ENCODE results near the gene FAM118A.

The FAM118A gene

GRCh38 chr22:45262931-45263462, 46.7 kb upstream of the FAM118A start:
- H3K4me3 ChIP-seq (ENCODE audit: low read length): peak overlapping the region; percentile 44

GRCh38 chr22:45263463-45264269, 46.1 kb upstream of the FAM118A start:
- TF ChIP-seq EZH2phosphoT487 (IDR thresholded peaks at IDR 0.05; ENCODE audit: low read depth) (no peak), CTCF (IDR thresholded peaks at IDR 0.05; ENCODE audit: low read depth, low read length) (peak; percentile 67)
- no peak overlapping the region for H3K27ac ChIP-seq (ENCODE audit: low read length)
- peak overlapping the region; percentile 44 for H3K4me3 ChIP-seq (ENCODE audit: low read length)
- H3K27me3 ChIP-seq (ENCODE audit: low read depth, low read length): peaks cover 75% of the 10 kb centered on the region
- peaks cover 12% of the 10 kb centered on the region for H4K20me1 ChIP-seq (ENCODE audit: insufficient read depth, low read length)
- H3K4me1 ChIP-seq (ENCODE audit: low read length): peaks cover 31% of the 10 kb centered on the region
- peak overlapping the region; percentile 69 for H3K4me2 ChIP-seq (ENCODE audit: low read length)
- H3K36me3 ChIP-seq (replicated peaks; ENCODE audit: low read depth, low read length): no peaks in the 10 kb centered on the region
- H3K79me2 ChIP-seq (ENCODE audit: low read length): no peaks in the 10 kb centered on the region
- H3K9ac ChIP-seq (ENCODE audit: low read length): no peak overlapping the region
- no peaks in the 10 kb centered on the region for H3K9me3 ChIP-seq (ENCODE audit: insufficient read depth, low read length)
- no peak overlapping the region for H2AFZ ChIP-seq (ENCODE audit: low read depth, low read length)

More at GRCh38 chr22:45262931-45263462, 46.7 kb upstream of the FAM118A start:
- Histone ChIP-seq H3K4me2 (ENCODE audit: low read length) (peak overlapping the region; percentile 69), H3K4me1 (ENCODE audit: low read length) (peaks cover 30% of the 10 kb centered on the region), H3K36me3 (replicated peaks; ENCODE audit: low read depth, low read length) (no peaks in the 10 kb centered on the region), H4K20me1 (ENCODE audit: insufficient read depth, low read length) (peaks cover 12% of the 10 kb centered on the region), H3K9ac (ENCODE audit: low read length) (no peak overlapping the region), H3K27ac (ENCODE audit: low read length) (no peak overlapping the region), H3K27me3 (ENCODE audit: low read depth, low read length) (peaks cover 78% of the 10 kb centered on the region), H3K9me3 (ENCODE audit: insufficient read depth, low read length) (no peaks in the 10 kb centered on the region), H3K79me2 (ENCODE audit: low read length) (no peaks in the 10 kb centered on the region), H2AFZ (ENCODE audit: low read depth, low read length) (no peak overlapping the region)
- TF ChIP-seq EZH2phosphoT487 (IDR thresholded peaks at IDR 0.05; ENCODE audit: low read depth) (no peak), CTCF (IDR thresholded peaks at IDR 0.05; ENCODE audit: low read depth, low read length) (no peak)

- no peaks in the 10 kb centered on the region for H3K36me3 ChIP-seq (replicated peaks; ENCODE audit: low read depth, low read length)
- H4K20me1 ChIP-seq (ENCODE audit: insufficient read depth, low read length): peaks cover 12% of the 10 kb centered on the region
Observed at GRCh38 chr22:45265535-45265934, 44.2 kb upstream of the FAM118A start.

More at GRCh38 chr22:45265535-45265934, 44.2 kb upstream of the FAM118A start:
- Histone ChIP-seq H3K9ac (ENCODE audit: low read length) (no peak overlapping the region), H3K79me2 (ENCODE audit: low read length) (no peaks in the 10 kb centered on the region), H3K27ac (ENCODE audit: low read length) (no peak overlapping the region), H3K4me3 (ENCODE audit: low read length) (no peak overlapping the region), H2AFZ (ENCODE audit: low read depth, low read length) (no peak overlapping the region), H3K27me3 (ENCODE audit: low read depth, low read length) (peaks cover 70% of the 10 kb centered on the region), H3K4me2 (ENCODE audit: low read length) (no peak overlapping the region), H3K4me1 (ENCODE audit: low read length) (peaks cover 40% of the 10 kb centered on the region), H3K9me3 (ENCODE audit: insufficient read depth, low read length) (no peaks in the 10 kb centered on the region)
- TF ChIP-seq CTCF (IDR thresholded peaks at IDR 0.05; ENCODE audit: low read depth, low read length) (no peak), EZH2phosphoT487 (IDR thresholded peaks at IDR 0.05; ENCODE audit: low read depth) (no peak)
